T47D (cell line): Measurements from ENCODE around the gene OGFRL1.

Experiments
- DNase-seq, 2 experiments: peaks; one replicate each; pipeline versions ENCODE4 v3.0.0 to v3.0.0-alpha.2; 2011 to 2012; ENCODE audit warnings: low read depth in 1 of 2, low spot score in 1 of 2
- JUND ChIP-seq: IDR thresholded peaks from 2 replicates; pipeline ENCODE4 v1.6.1; 2012; ENCODE audit warnings: low read depth
- in situ Hi-C: cut with HindIII; loops from 2 replicates; pipeline ENCODE4 v1.10.0; 2016; ENCODE audit warnings: low sequenced_read_pairs, low pct_unique_long_range_greater_than_20kb

OGFRL1 gene

DNA sequence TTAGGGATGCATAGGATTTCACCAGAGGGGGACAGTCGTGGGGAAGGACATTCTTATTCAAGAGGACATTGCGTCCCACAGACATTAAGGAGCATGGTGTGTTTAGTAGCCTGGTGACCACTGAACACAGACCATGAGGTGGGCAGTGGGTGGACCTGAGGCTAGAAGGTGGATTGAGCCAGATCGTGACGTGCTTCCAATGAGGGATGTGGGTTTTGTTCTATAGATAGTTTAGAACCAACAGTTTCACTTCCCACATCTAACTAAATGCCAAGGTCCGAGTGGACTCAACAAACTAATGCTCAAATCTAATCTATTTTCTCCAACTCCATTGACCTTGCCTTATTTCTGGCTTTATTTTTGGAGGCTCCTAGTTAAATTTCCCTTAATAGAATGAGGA is 58.5 kb downstream of the OGFRL1 start:
- DNase-seq, result no peak
- no peak for TF ChIP-seq JUND
- in situ Hi-C loops, result no loop called here

DNA sequence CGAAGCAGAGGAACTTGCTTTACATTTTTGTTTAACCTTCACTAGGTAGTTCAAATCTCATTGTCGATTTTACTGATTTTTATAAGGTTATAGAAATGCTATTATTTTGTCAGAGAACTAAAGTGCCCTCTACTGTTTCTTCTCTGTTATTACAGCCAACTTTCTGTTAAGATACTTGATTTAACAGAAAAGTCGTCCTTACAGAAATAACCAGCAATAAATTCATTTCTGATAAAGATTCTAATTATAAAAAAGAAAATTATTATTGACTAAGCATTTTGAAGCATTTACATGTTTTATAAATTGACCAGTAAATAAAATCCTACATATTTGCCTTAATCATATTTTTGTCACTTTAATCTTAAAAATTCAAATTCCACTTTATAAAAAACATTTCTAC is 60.8 kb downstream of the OGFRL1 start:
- no peak for TF ChIP-seq JUND
- DNase-seq, result peak in 1 of 2 experiments; percentile 45
- in situ Hi-C loops, result no loop called here

DNA sequence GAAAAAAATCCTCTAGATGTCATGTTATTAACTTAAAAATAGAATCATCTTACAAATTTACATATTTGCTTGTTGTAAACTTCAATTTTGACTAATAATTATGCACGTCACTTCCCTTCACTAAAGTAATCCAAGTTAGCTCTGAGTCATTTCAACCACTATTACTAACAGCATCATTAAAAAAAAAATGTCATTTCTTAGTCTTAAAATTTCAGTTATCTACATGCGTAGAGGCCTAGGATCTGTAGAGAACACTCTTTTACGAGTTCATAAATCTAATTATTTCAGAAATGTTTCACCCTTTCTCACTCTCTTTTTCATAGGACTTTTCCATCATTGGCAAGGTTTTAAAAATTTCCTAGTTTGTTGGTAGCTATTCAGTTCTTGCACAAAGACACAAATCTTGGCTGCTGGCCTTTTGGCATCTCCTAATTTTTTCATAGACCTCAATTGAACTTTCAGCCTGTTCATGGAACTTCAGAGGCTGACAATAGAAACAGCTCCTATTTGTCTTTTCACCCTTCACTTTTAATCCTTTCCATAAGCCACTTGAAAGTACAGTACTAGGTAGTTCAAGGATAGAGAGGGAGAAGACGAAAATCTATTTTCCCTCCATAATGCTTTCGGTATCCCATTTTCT is 61.5 kb downstream of the OGFRL1 start:
- in situ Hi-C loops, result no loop called here

DNA sequence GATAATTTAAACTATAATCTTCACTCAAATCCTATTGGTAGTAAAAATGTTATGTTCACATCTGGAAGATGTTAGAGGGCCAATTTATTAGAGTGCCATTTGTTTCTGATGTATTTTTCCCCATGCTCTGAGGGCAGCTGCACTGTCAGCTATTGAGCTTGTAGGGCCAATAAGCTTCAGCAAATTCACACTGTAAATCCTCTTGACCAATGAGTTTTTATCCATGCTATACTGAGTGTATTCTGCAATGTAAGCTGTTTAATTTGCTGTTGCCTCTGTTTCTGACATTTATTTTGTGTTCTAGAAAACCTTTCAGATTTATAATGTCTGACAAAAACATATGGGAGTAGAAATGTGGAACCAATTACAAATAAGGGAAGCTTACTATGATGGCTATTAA is 62.6 kb downstream of the OGFRL1 start:
- TF ChIP-seq JUND, result no peak
- in situ Hi-C loops, result no loop called here
- DNase-seq, result no peak

More for the DNA sequence above, 61.5 kb downstream of the OGFRL1 start:
- DNase-seq, result no peak
- TF ChIP-seq JUND, result no peak
